Measurements from ENCODE around the gene PAX7. TPM values are rescaled to one million over a fixed set of nuclear protein-coding genes. Genes with fewer than 3 reads are reported as not detected.

The PAX7 gene
- total RNA-seq, 1 donor from 2014 or later = 1.4 TPM

DNA sequence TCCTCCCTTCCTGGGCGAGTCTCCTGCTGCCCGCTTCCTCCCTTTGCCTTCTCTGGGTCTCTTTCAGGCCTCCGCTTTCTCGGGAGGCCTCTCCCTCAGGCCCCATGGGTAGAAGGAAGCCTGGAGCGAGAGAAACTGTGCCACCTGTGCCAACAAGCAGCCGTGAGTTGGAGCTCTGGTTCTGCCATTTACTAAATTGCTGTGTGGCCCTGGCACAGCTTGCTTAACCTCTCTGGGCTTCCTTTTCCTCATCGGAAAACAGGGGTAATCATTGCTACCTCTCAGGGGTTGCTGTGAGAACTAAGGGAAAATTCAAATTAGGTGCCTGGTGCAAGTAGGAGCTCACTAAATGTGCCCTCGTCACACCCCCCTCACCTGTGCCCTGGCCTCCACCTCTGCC lies 80.4 kb downstream of the PAX7 start:
- TF ChIP-seq, protein P1, sequence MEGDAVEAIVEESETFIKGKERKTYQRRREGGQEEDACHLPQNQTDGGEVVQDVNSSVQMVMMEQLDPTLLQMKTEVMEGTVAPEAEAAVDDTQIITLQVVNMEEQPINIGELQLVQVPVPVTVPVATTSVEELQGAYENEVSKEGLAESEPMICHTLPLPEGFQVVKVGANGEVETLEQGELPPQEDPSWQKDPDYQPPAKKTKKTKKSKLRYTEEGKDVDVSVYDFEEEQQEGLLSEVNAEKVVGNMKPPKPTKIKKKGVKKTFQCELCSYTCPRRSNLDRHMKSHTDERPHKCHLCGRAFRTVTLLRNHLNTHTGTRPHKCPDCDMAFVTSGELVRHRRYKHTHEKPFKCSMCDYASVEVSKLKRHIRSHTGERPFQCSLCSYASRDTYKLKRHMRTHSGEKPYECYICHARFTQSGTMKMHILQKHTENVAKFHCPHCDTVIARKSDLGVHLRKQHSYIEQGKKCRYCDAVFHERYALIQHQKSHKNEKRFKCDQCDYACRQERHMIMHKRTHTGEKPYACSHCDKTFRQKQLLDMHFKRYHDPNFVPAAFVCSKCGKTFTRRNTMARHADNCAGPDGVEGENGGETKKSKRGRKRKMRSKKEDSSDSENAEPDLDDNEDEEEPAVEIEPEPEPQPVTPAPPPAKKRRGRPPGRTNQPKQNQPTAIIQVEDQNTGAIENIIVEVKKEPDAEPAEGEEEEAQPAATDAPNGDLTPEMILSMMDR (IDR thresholded peaks at IDR 0.05; ENCODE audit: unreplicated experiment) = no peak
- DNase-seq (ENCODE audit: low spot score) = no peak
- Mint-ChIP-seq H3K36me3 (ENCODE audit: low read depth, unreplicated experiment) (no peaks in the 10 kb centered on the region), H3K27me3 (ENCODE audit: unreplicated experiment) (peaks cover 10% of the 10 kb centered on the region), H3K4me1 (ENCODE audit: unreplicated experiment) (peaks cover 5% of the 10 kb centered on the region), H3K9me3 (ENCODE audit: unreplicated experiment) (no peaks in the 10 kb centered on the region), H3K27ac (ENCODE audit: unreplicated experiment) (no peak overlapping the region), H3K4me3 (ENCODE audit: unreplicated experiment) (no peak overlapping the region)

DNA sequence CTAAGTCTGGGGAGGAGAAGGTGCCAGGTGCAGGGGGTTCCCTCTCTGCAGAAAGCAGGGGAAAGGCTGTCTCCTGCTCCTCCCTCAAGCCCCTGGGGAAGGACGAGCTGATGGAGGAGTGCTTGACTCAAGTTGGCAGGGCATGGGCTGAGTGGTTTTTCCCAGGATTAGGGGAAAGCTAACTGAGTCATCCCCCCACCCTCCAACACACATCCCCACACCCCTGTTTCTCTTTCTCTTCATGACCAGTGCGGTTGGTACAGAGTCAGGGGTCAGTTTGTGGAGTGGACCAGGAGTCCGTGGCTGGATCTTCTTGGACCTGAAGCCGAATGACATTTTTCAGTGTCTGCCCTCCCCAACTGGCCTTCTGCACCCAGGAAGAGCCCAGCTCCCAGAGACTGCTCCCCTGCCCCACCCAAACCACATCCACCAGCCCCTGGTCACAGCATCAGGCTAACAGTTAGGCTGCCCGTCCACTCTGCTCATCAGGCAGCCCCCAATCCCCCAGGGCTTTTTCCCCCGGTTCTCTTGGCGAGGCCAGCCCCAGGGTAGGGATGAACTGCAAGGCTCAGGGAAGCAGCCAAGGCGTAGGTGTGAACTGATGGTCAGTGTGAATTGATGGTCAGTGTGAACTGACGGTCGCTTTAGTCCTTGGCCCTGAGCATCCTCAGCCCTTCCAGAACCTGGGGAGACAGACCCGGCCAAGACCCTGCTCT lies 81.0 kb downstream of the PAX7 start:
- H3K27ac Mint-ChIP-seq (ENCODE audit: unreplicated experiment) = no peak overlapping the region
- TF ChIP-seq, protein P1 (IDR thresholded peaks at IDR 0.05; ENCODE audit: unreplicated experiment) = no peak
- H3K36me3 Mint-ChIP-seq (ENCODE audit: low read depth, unreplicated experiment) = no peaks in the 10 kb centered on the region
- peaks cover 10% of the 10 kb centered on the region for H3K4me1 Mint-ChIP-seq (ENCODE audit: unreplicated experiment)
- H3K27me3 Mint-ChIP-seq (ENCODE audit: unreplicated experiment) = peaks cover 15% of the 10 kb centered on the region
- no peak for DNase-seq (ENCODE audit: low spot score)
- H3K4me3 Mint-ChIP-seq (ENCODE audit: unreplicated experiment) = no peak overlapping the region
- H3K9me3 Mint-ChIP-seq (ENCODE audit: unreplicated experiment) = no peaks in the 10 kb centered on the region

DNA sequence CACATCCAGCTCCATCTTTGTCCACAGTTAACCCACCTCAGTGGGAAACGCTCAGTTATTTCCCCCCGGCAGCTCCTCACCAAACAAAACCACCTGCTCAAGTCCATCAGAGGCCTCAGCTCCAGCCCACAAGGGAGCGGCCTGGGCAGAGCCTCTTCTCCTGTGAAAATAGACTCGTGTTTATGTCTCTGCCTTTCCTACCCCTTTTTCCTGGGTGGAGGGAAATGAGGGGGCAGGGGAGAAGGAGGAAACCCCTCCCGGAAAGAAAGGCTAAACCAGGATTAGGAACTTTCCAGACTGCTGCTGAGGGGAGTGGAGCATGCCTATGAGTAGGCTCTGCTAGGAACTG lies 81.6 kb downstream of the PAX7 start:
- Mint-ChIP-seq H3K27me3 (ENCODE audit: unreplicated experiment) (peaks cover 15% of the 10 kb centered on the region), H3K36me3 (ENCODE audit: low read depth, unreplicated experiment) (no peaks in the 10 kb centered on the region), H3K4me3 (ENCODE audit: unreplicated experiment) (no peak overlapping the region), H3K9me3 (ENCODE audit: unreplicated experiment) (no peaks in the 10 kb centered on the region), H3K4me1 (ENCODE audit: unreplicated experiment) (peaks cover 10% of the 10 kb centered on the region), H3K27ac (ENCODE audit: unreplicated experiment) (no peak overlapping the region)
- DNase-seq (ENCODE audit: low spot score) = no peak
- TF ChIP-seq, protein P1 (IDR thresholded peaks at IDR 0.05; ENCODE audit: unreplicated experiment) = no peak

DNA sequence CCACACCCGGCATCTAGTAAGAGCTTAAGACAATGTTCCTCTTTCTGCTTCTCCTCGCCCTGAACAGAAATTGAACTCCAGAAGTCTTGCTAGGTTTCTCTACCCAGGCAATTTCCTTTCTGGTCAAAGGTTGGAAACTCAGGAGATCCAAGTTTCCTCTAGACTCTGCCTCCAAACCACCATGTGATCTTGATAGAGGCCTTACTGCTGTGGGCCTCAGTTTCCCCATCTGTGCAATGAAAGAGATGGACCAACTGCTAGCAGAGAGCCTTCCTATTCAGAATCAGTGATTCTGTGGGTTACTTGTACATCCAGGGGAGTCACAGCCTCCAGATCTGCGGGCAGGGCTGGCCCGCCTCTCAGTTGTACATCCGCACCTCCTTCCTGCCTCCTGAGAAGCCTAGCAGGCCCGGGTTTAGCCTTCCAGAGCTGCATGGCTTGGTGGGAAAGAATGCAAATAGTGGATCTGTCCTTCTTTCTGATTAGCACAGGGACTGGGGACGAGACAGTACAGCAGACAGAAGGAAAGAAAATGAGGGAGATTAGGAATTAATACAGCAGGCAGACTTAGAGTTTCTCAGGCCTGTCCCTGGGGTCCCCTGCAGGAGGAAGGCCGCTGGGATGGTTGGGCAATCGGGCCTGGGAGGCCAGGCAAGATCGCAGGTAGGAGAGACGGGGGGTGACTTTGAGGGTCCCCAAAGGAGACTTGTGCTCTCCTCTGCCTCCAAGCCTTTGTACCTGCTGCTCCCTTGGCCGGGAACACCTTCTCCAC lies 83.9 kb downstream of the PAX7 start:
- Mint-ChIP-seq H3K27me3 (ENCODE audit: unreplicated experiment) (peaks cover 21% of the 10 kb centered on the region), H3K36me3 (ENCODE audit: low read depth, unreplicated experiment) (no peaks in the 10 kb centered on the region), H3K27ac (ENCODE audit: unreplicated experiment) (no peak overlapping the region), H3K4me1 (ENCODE audit: unreplicated experiment) (peaks cover 10% of the 10 kb centered on the region), H3K4me3 (ENCODE audit: unreplicated experiment) (no peak overlapping the region), H3K9me3 (ENCODE audit: unreplicated experiment) (no peaks in the 10 kb centered on the region)
- DNase-seq (ENCODE audit: low spot score) = no peak
- TF ChIP-seq, protein P1 (IDR thresholded peaks at IDR 0.05; ENCODE audit: unreplicated experiment) = no peak
